Cardiac ventricle fibroblast (primary cell): ENCODE data around the gene CLEC18A. TPM values are rescaled to one million over a fixed set of nuclear protein-coding genes. Genes with fewer than 3 reads are reported as not detected.

ENCODE experiments used
- total RNA-seq: library from RNA; depleted of rRNA; stranded (reverse); fragments of >200 nt; gene quantifications from 2 replicates; pipeline ENCODE4 v1.2.3, GENCODE V29; 2015

The CLEC18A gene
- total RNA-seq = 0.24 and 0.25 TPM in 2 replicates

GRCh38 chr16:69951017-69951671 is at the start of gene CLEC18A:
TSS of gene CLEC18A (plus strand) at chr16:69951334. CDS start at chr16:69951367, 33 bp downstream.

Other genes with a start within 250 kb of the CLEC18A start
- 418 and 429 TPM in 2 replicates for gene NQO1, start 224.8 kb upstream of the CLEC18A start, total RNA-seq
- 58.0 and 65.7 TPM in 2 replicates for gene NOB1, start 196.4 kb upstream of the CLEC18A start, total RNA-seq
- 13.8 and 16.7 TPM in 2 replicates for gene WWP2, start 189.0 kb upstream of the CLEC18A start, total RNA-seq
- gene PDPR, start 163.0 kb downstream of the CLEC18A start, total RNA-seq = 22.0 and 24.7 TPM in 2 replicates
- not detected in 2 replicates for gene CLEC18C, start 222.5 kb downstream of the CLEC18A start, total RNA-seq